H1 (cell line): ENCODE results near the gene BLCAP. TPM values are rescaled to one million over a fixed set of nuclear protein-coding genes. Genes with fewer than 3 reads are reported as not detected.

Source experiments
- JUN ChIP-seq: IDR thresholded peaks from 2 replicates; pipeline ENCODE4 v1.6.1; 2011; ENCODE audit warnings: low read depth, mild to moderate bottlenecking, improper control_type of control experiment, low read length
- RFX5 ChIP-seq: IDR thresholded peaks from 2 replicates; pipeline ENCODE4 v1.6.1; 2011; ENCODE audit warnings: low read depth, low read length, improper control_type of control experiment, borderline replicate concordance
- polyA plus RNA-seq, 7 experiments: library from polyadenylated mRNA; depleted of rRNA in 3 of 7; stranded (reverse) in 5 of 7; unstranded in 2 of 7; fragments of >200 nt in 5 of 7; fragments of 200-250 nt in 2 of 7; gene quantifications; 1 replicate in 5 of 7; 2 replicates in 1 of 7; 4 replicates in 1 of 7; pipeline versions ENCODE4 v1.2.1 to v1.2.3, GENCODE V29; 2011 to 2013; ENCODE audit warnings: missing spikeins in 2 of 7, mixed read lengths in 2 of 7
- total RNA-seq: library from RNA; stranded (reverse); fragmentation: NEBNext Ultra II Directional; extraction: Animal tissue kit (Norgen Biotek cat#: 25700); gene quantifications from 2 replicates; pipeline ENCODE4 v1.2.1, GENCODE V29; 2021

Gene BLCAP
- total and polyA plus RNA-seq, 2 of the 8 experiments (the other 6 are each of a cell fraction or from before 2014, with no cell fraction given): 60.3 to 72.2 TPM

DNA sequence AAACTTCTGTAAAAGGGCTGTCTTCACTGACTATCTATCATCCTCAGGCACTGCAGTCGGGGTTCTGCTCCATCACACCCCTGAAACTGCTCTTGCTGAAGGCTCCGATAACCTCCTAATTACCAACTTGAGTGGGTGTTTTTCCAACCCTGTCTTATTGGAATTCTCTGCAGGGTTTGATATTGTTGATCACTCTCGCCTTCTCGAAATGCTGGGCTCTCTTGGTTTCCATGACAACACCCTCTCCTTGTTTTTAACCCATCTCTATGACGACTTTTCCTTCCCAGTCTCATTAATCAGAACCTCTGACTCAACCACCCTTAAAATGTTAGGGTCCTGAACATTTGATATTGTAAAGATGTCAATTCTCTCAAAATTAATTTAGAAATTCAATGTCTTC is 46.1 kb downstream of the BLCAP start (continued):
- TF ChIP-seq JUN (no peak), RFX5 (no peak)
